ENCODE measurements around the gene SLC22A1. TPM values are rescaled to one million over a fixed set of nuclear protein-coding genes. Genes with fewer than 3 reads are reported as not detected.
A peak's percentile ranks its signal among the peaks of the same experiment; 100 is the strongest.

SLC22A1 gene
- total and polyA plus RNA-seq, 8 donors: 0.53 to 2.5 (median 0.83) TPM

GRCh38 chr6:160101277-160102205 lies 20.1 kb upstream of the SLC22A1 start:
- no peak overlapping the region for H3K4me3 ChIP-seq
- no peak for FAIRE-seq
- H3K27ac ChIP-seq: no peak overlapping the region
- peaks cover 0 to 46% (median 10%) of the 10 kb centered on the region in 3 donors for H3K36me3 ChIP-seq
- no peaks in the 10 kb centered on the region for H3K4me1 ChIP-seq
- no peaks in the 10 kb centered on the region for H3K9me3 ChIP-seq
- TF ChIP-seq CTCF (IDR thresholded peaks at IDR 0.05): no peak
- WGBS, 2 donors: 89 to 91% methylated on average over 23 of the region's 23 CpGs
- no peaks in the 10 kb centered on the region for H3K27me3 ChIP-seq
- intact Hi-C loops (cut with DNase I): no loop called here
- DNase-seq: no peak
- peak in 1 of 4 donors; percentile 14 for ATAC-seq

DNA sequence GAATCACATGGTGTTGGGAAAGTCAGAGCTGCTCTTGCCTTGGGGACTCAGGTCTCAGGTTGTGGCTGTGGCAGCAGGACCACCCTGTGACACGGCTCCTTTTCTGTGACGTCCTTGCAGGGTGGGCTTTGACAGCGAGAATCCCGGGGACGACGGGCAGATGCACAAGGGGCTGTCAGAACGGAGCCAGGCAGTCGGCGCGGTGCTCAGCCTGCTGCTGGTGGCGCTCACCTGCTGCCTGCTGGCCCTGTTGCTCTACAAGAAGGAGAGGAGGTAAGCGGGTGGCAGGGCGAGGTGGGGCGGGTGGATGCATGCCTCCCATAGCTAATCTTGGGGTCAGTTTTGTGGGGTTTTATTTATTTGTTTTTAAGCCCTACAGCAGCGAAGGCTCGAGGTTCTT lies 19.2 kb upstream of the SLC22A1 start:
- no peak overlapping the region for H3K27ac ChIP-seq
- intact Hi-C loops (cut with DNase I): no loop called here
- H3K36me3 ChIP-seq: peaks cover 0 to 37% (median 7%) of the 10 kb centered on the region in 3 donors
- H3K9me3 ChIP-seq: no peaks in the 10 kb centered on the region
- DNase-seq (no peak), ATAC-seq (no peak), FAIRE-seq (no peak)
- 89 to 96% methylated on average over 16 of the region's 16 CpGs for WGBS, 2 donors
- H3K4me1 ChIP-seq: no peaks in the 10 kb centered on the region
- no peak overlapping the region for H3K4me3 ChIP-seq
- H3K27me3 ChIP-seq: no peaks in the 10 kb centered on the region
- no peak for TF ChIP-seq CTCF (IDR thresholded peaks at IDR 0.05)

- Histone ChIP-seq H3K27ac (no peak overlapping the region), H3K4me1 (no peaks in the 10 kb centered on the region), H3K36me3 (peaks cover 0 to 31% (median 7%) of the 10 kb centered on the region in 3 donors), H3K9me3 (no peaks in the 10 kb centered on the region), H3K27me3 (no peaks in the 10 kb centered on the region), H3K4me3 (no peak overlapping the region)
- TF ChIP-seq CTCF (IDR thresholded peaks at IDR 0.05): no peak
- FAIRE-seq: no peak
- WGBS, 2 donors: 84 to 86% methylated on average over 14 of the region's 14 CpGs
- peak in 3 of 4 donors; percentile 25 to 46 (median 39) for ATAC-seq
- intact Hi-C loops (cut with DNase I): no loop called here
- DNase-seq: no peak
Observed at GRCh38 chr6:160102956-160103824, 18.4 kb upstream of the SLC22A1 start.

DNA sequence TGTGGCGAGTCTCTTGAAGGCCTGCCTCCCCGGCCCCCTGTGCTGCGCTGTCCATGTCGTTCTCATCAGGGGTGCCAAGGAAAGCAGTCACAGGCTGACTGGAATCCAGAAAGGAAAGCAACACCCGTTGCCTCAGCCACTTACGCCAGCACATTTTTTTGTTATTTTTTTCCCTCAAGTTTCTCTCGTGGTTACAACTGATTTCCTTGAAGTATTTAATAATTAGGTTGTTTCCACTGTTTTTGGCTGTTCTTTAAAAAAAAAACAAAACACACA lies 17.9 kb upstream of the SLC22A1 start:
- H3K36me3 ChIP-seq: peaks cover 0 to 27% (median 7%) of the 10 kb centered on the region in 3 donors
- FAIRE-seq: no peak
- H3K9me3 ChIP-seq: no peaks in the 10 kb centered on the region
- DNase-seq: no peak
- ATAC-seq: no peak
- H3K4me1 ChIP-seq: no peaks in the 10 kb centered on the region
- no peak overlapping the region for H3K27ac ChIP-seq
- no peak overlapping the region for H3K4me3 ChIP-seq
- H3K27me3 ChIP-seq: no peaks in the 10 kb centered on the region
- intact Hi-C loops (cut with DNase I): no loop called here
- WGBS, 2 donors: 90 to 95% methylated on average over 7 of the region's 7 CpGs
- no peak for TF ChIP-seq CTCF (IDR thresholded peaks at IDR 0.05)

All from pancreas (tissue), 10 donors.